Neural progenitor cell (in vitro differentiated cells): Measurements from ENCODE around the gene C7.

Experiments
- EZH2phosphoT487 ChIP-seq: fragments of 200-600 bp; sonication (generic); IDR thresholded peaks from 2 replicates; pipeline ENCODE4 v1.6.1; 2017; ENCODE audit warnings: antibody characterized with exemption
- TF ChIP-seq, protein P1 (sequence below): fragments of 200-600 bp; sonication (generic); IDR thresholded peaks from 2 replicates; pipeline ENCODE4 v1.5.1; 2017; ENCODE audit warnings: antibody characterized with exemption, mild to moderate bottlenecking

- TF ChIP-seq, protein P1, sequence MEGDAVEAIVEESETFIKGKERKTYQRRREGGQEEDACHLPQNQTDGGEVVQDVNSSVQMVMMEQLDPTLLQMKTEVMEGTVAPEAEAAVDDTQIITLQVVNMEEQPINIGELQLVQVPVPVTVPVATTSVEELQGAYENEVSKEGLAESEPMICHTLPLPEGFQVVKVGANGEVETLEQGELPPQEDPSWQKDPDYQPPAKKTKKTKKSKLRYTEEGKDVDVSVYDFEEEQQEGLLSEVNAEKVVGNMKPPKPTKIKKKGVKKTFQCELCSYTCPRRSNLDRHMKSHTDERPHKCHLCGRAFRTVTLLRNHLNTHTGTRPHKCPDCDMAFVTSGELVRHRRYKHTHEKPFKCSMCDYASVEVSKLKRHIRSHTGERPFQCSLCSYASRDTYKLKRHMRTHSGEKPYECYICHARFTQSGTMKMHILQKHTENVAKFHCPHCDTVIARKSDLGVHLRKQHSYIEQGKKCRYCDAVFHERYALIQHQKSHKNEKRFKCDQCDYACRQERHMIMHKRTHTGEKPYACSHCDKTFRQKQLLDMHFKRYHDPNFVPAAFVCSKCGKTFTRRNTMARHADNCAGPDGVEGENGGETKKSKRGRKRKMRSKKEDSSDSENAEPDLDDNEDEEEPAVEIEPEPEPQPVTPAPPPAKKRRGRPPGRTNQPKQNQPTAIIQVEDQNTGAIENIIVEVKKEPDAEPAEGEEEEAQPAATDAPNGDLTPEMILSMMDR, result no peak
- no peak for TF ChIP-seq EZH2phosphoT487
Observed at GRCh38 chr5:40914835-40915234, 5.5 kb downstream of the C7 start.
